Measurements from ENCODE around the gene PITPNM3. TPM values are rescaled to one million over a fixed set of nuclear protein-coding genes. Genes with fewer than 3 reads are reported as not detected.

Gene PITPNM3
- polyA plus RNA-seq, 3 donors: 0.29 TPM; not detected in 2

GRCh38 chr17:6477831-6478383 is 78.4 kb downstream of the PITPNM3 start:
- H3K36me3 ChIP-seq (replicated peaks in 1 of 2; ENCODE audit: control insufficient read depth in 1 of 2, insufficient read depth in 2 of 2, low read length in 2 of 2): no peaks in the 10 kb centered on the region
- no peaks in the 10 kb centered on the region for H3K27me3 ChIP-seq (ENCODE audit: control insufficient read depth in 2 of 2, insufficient read depth in 2 of 2, low read length in 2 of 2)
- H3K36me3 Mint-ChIP-seq: no peaks in the 10 kb centered on the region
- no peaks in the 10 kb centered on the region for H3K4me1 Mint-ChIP-seq
- DNase-seq: no peak
- H2AFZ ChIP-seq (ENCODE audit: insufficient read depth, low read depth, low read length, poor library complexity, severe bottlenecking): no peak overlapping the region
- no peaks in the 10 kb centered on the region for H3K79me2 ChIP-seq (ENCODE audit: insufficient read depth, low read length)
- H3K4me3 Mint-ChIP-seq: no peak overlapping the region
- H3K27ac Mint-ChIP-seq: no peak overlapping the region
- H3K27ac ChIP-seq (ENCODE audit: low read depth in 1 of 2, low read length in 2 of 2): no peak overlapping the region
- H3K4me3 ChIP-seq (replicated peaks in 1 of 3; ENCODE audit: low read depth in 2 of 3, low read length in 3 of 3): no peak overlapping the region
- H3K4me1 ChIP-seq (ENCODE audit: control insufficient read depth in 1 of 2, insufficient read depth in 2 of 2, low read length in 2 of 2): no peaks in the 10 kb centered on the region
- no peak overlapping the region for H3K4me2 ChIP-seq (replicated peaks; ENCODE audit: extremely low read depth, low read length, poor library complexity, severe bottlenecking)
- TF ChIP-seq CTCF (IDR thresholded peaks at IDR 0.05): no peak
- no peaks in the 10 kb centered on the region for H3K9me3 ChIP-seq (replicated peaks in 1 of 2; ENCODE audit: control insufficient read depth in 1 of 2, insufficient read depth in 1 of 2, low read length in 2 of 2)
- no peaks in the 10 kb centered on the region for H4K20me1 ChIP-seq (ENCODE audit: insufficient read depth, low read length)
- H3K9ac ChIP-seq (ENCODE audit: insufficient read depth, low read length, poor library complexity, severe bottlenecking): no peak overlapping the region
- peaks cover 9 to 16% (median 13%) of the 10 kb centered on the region in 3 donors for H3K27me3 Mint-ChIP-seq (ENCODE audit: low read depth in 3 of 3)
- intact Hi-C loops (cut with micrococcal nuclease): loop anchor here in 1 of 2 donors (10.0 kb wide), 1 partner anchor 167 kb away; the partner anchor contains the start of genes KIAA0753 and TXNDC17
- H3K9me3 Mint-ChIP-seq: no peaks in the 10 kb centered on the region
- WGBS (ENCODE audit: insufficient coverage): 94% methylated on average over 13 of the region's 14 CpGs

- Histone ChIP-seq H3K27me3 (ENCODE audit: control insufficient read depth in 2 of 2, insufficient read depth in 2 of 2, low read length in 2 of 2) (no peaks in the 10 kb centered on the region), H3K4me3 (replicated peaks in 1 of 3; ENCODE audit: low read depth in 2 of 3, low read length in 3 of 3) (no peak overlapping the region), H2AFZ (ENCODE audit: insufficient read depth, low read depth, low read length, poor library complexity, severe bottlenecking) (no peak overlapping the region), H3K4me1 (ENCODE audit: control insufficient read depth in 1 of 2, insufficient read depth in 2 of 2, low read length in 2 of 2) (no peaks in the 10 kb centered on the region), H3K4me2 (replicated peaks; ENCODE audit: extremely low read depth, low read length, poor library complexity, severe bottlenecking) (no peak overlapping the region), H3K79me2 (ENCODE audit: insufficient read depth, low read length) (no peaks in the 10 kb centered on the region), H4K20me1 (ENCODE audit: insufficient read depth, low read length) (no peaks in the 10 kb centered on the region), H3K9ac (ENCODE audit: insufficient read depth, low read length, poor library complexity, severe bottlenecking) (no peak overlapping the region), H3K9me3 (replicated peaks in 1 of 2; ENCODE audit: control insufficient read depth in 1 of 2, insufficient read depth in 1 of 2, low read length in 2 of 2) (no peaks in the 10 kb centered on the region), H3K36me3 (replicated peaks in 1 of 2; ENCODE audit: control insufficient read depth in 1 of 2, insufficient read depth in 2 of 2, low read length in 2 of 2) (no peaks in the 10 kb centered on the region), H3K27ac (ENCODE audit: low read depth in 1 of 2, low read length in 2 of 2) (no peak overlapping the region)
- H3K27me3 Mint-ChIP-seq (ENCODE audit: low read depth in 3 of 3): peaks cover 10 to 15% (median 13%) of the 10 kb centered on the region in 3 donors
- intact Hi-C loops (cut with micrococcal nuclease): loop anchor here in 1 of 2 donors (10.0 kb wide), 1 partner anchor 168 kb away; the partner anchor contains the start of genes KIAA0753 and TXNDC17
- no peak for TF ChIP-seq CTCF (IDR thresholded peaks at IDR 0.05)
- 91% methylated on average over 8 of the region's 10 CpGs for WGBS (ENCODE audit: insufficient coverage)
- H3K9me3 Mint-ChIP-seq: no peaks in the 10 kb centered on the region
- no peak overlapping the region for H3K4me3 Mint-ChIP-seq
- no peak overlapping the region for H3K27ac Mint-ChIP-seq
- no peak for DNase-seq
- H3K36me3 Mint-ChIP-seq: no peaks in the 10 kb centered on the region
- H3K4me1 Mint-ChIP-seq: no peaks in the 10 kb centered on the region
These were observed 79.6 kb downstream of the PITPNM3 start for GRCh38 chr17:6476810-6477179.
